ENCODE measurements around the gene PRDM15. TPM values are rescaled to one million over a fixed set of nuclear protein-coding genes. Genes with fewer than 3 reads are reported as not detected.
A peak's percentile ranks its signal among the peaks of the same experiment; 100 is the strongest.

PRDM15 gene
- total and polyA plus RNA-seq, 8 donors, result 0.92 to 44.6 (median 3.4) TPM

- intact Hi-C loops (cut with DNase I; ENCODE audit: low total_unique reads), result loop anchor here (5.0 kb wide), 1 partner anchor 292 kb away; no protein-coding TSS in a partner anchor
- peaks cover 9 to 73% (median 62%) of the 10 kb centered on the region in 4 donors for H3K36me3 ChIP-seq
- peaks cover 4 to 9% (median 7%) of the 10 kb centered on the region in 4 donors for H3K4me1 ChIP-seq
- no peaks in the 10 kb centered on the region for H3K27me3 ChIP-seq
- no peak overlapping the region for H3K27ac ChIP-seq
- H3K4me3 ChIP-seq, result no peak overlapping the region
- 90 to 96% (median 92%) methylated on average over 17 to 19 of the region's 19 CpGs for whole genome bisulfite sequencing, 5 donors
- no peak for DNase-seq
- H3K9me3 ChIP-seq, result no peaks in the 10 kb centered on the region
- TF ChIP-seq EP300 (IDR thresholded peaks at IDR 0.05) (no peak), POLR2AphosphoS5 (IDR thresholded peaks at IDR 0.05) (no peak), POLR2A (IDR thresholded peaks at IDR 0.05) (no peak), CTCF (IDR thresholded peaks at IDR 0.05) (no peak)
These were observed 59.3 kb downstream of the PRDM15 start for GRCh38 chr21:41819856-41820281.

GRCh38 chr21:41819236-41819855, 59.8 kb downstream of the PRDM15 start:
- intact Hi-C loops (cut with DNase I; ENCODE audit: low total_unique reads), result loop anchor here (5.0 kb wide), 1 partner anchor 293 kb away; no protein-coding TSS in a partner anchor
- TF ChIP-seq CTCF (IDR thresholded peaks at IDR 0.05) (no peak), POLR2AphosphoS5 (IDR thresholded peaks at IDR 0.05) (no peak), EP300 (IDR thresholded peaks at IDR 0.05) (no peak), POLR2A (IDR thresholded peaks at IDR 0.05) (no peak)
- Histone ChIP-seq H3K4me1 (peaks cover 4 to 9% (median 7%) of the 10 kb centered on the region in 4 donors), H3K9me3 (no peaks in the 10 kb centered on the region), H3K4me3 (no peak overlapping the region), H3K27me3 (no peaks in the 10 kb centered on the region), H3K36me3 (peaks cover 8 to 73% (median 62%) of the 10 kb centered on the region in 4 donors), H3K27ac (no peak overlapping the region)
- DNase-seq, result no peak
- WGBS, 5 donors, result 88 to 91% (median 90%) methylated on average over 26 of the region's 26 CpGs

- intact Hi-C loops (cut with DNase I; ENCODE audit: low total_unique reads), result loop anchor here (5.0 kb wide), 1 partner anchor 294 kb away; no protein-coding TSS in a partner anchor
- Histone ChIP-seq H3K4me3 (no peak overlapping the region), H3K4me1 (peaks cover 4 to 9% (median 7%) of the 10 kb centered on the region in 4 donors), H3K9me3 (no peaks in the 10 kb centered on the region), H3K27me3 (no peaks in the 10 kb centered on the region), H3K36me3 (peaks cover 12 to 70% (median 56%) of the 10 kb centered on the region in 4 donors), H3K27ac (no peak overlapping the region)
- WGBS, 5 donors, result 92 to 93% (median 93%) methylated on average over 21 to 24 of the region's 24 CpGs
- no peak for DNase-seq
- no peak for TF ChIP-seq POLR2A (IDR thresholded peaks at IDR 0.05)
- no peak for TF ChIP-seq POLR2AphosphoS5 (IDR thresholded peaks at IDR 0.05)
- TF ChIP-seq CTCF (IDR thresholded peaks at IDR 0.05), result no peak
- no peak for TF ChIP-seq EP300 (IDR thresholded peaks at IDR 0.05)
These were observed 61.0 kb downstream of the PRDM15 start for GRCh38 chr21:41817877-41818855.

- intact Hi-C loops (cut with DNase I; ENCODE audit: low total_unique reads), result loop anchor here (5.0 kb wide), 1 partner anchor 295 kb away; no protein-coding TSS in a partner anchor
- Histone ChIP-seq H3K4me1 (peaks cover 4 to 9% (median 7%) of the 10 kb centered on the region in 4 donors), H3K9me3 (no peaks in the 10 kb centered on the region), H3K27ac (no peak overlapping the region), H3K4me3 (no peak overlapping the region), H3K27me3 (no peaks in the 10 kb centered on the region), H3K36me3 (peaks cover 19 to 70% (median 60%) of the 10 kb centered on the region in 4 donors)
- TF ChIP-seq CTCF (IDR thresholded peaks at IDR 0.05) (peak in 5 of 7 experiments; percentile 45 to 77 (median 61)), POLR2AphosphoS5 (IDR thresholded peaks at IDR 0.05) (peak in 1 of 3 donors; percentile 21), EP300 (IDR thresholded peaks at IDR 0.05) (no peak)
- WGBS, 5 donors, result 13 to 30% (median 19%) methylated on average over 3 of the region's 3 CpGs
- DNase-seq, result peak; percentile 74 to 87
These were observed 61.9 kb downstream of the PRDM15 start for GRCh38 chr21:41817228-41817627.

Measured in stomach (tissue), 9 donors.